Measurements from ENCODE around the gene HAS3. TPM values are rescaled to one million over a fixed set of nuclear protein-coding genes. Genes with fewer than 3 reads are reported as not detected.

Gene HAS3
- total RNA-seq, 2 donors from 2014 or later = 0.26 to 0.99 TPM

DNA sequence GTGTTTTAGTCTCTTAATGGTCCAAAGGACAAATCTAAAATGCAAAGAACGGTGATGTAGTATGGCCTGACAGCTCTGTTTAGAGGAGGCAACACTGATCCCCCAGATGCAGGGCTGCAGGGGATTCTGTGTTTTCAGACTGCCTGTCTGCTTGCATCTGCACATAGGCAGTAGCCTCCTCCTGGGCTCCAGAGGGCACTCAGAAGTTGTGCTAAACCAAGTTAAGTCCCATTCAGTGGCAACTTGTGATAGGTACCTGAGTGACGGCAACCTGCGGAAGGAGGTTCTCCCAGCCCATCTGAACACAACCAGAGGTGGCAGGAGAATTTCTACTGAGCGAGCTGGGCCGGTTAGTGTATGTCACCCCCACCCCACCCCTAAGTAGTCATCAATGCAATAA is 9.9 kb downstream of the HAS3 start:
- TF ChIP-seq POLR2A (IDR thresholded peaks at IDR 0.05) = no peak
- TF ChIP-seq, protein P1, sequence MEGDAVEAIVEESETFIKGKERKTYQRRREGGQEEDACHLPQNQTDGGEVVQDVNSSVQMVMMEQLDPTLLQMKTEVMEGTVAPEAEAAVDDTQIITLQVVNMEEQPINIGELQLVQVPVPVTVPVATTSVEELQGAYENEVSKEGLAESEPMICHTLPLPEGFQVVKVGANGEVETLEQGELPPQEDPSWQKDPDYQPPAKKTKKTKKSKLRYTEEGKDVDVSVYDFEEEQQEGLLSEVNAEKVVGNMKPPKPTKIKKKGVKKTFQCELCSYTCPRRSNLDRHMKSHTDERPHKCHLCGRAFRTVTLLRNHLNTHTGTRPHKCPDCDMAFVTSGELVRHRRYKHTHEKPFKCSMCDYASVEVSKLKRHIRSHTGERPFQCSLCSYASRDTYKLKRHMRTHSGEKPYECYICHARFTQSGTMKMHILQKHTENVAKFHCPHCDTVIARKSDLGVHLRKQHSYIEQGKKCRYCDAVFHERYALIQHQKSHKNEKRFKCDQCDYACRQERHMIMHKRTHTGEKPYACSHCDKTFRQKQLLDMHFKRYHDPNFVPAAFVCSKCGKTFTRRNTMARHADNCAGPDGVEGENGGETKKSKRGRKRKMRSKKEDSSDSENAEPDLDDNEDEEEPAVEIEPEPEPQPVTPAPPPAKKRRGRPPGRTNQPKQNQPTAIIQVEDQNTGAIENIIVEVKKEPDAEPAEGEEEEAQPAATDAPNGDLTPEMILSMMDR (IDR thresholded peaks at IDR 0.05) = no peak
- DNase-seq (no peak), ATAC-seq (no peak)
- intact Hi-C loops (cut with DNase I) = no loop called here
- H3K36me3 ChIP-seq (replicated peaks in 1 of 2; ENCODE audit: insufficient read depth in 1 of 2, low read depth in 2 of 2) = no peaks in the 10 kb centered on the region
- H3K27ac ChIP-seq = no peak overlapping the region
- H3K9me3 ChIP-seq = no peaks in the 10 kb centered on the region
- no peaks in the 10 kb centered on the region for H3K27me3 ChIP-seq
- 91 to 94% methylated on average over 3 to 5 of the region's 5 CpGs for WGBS, 2 donors
- H3K4me1 ChIP-seq = peaks cover 40% of the 10 kb centered on the region
- no peak overlapping the region for H3K4me3 ChIP-seq

DNA sequence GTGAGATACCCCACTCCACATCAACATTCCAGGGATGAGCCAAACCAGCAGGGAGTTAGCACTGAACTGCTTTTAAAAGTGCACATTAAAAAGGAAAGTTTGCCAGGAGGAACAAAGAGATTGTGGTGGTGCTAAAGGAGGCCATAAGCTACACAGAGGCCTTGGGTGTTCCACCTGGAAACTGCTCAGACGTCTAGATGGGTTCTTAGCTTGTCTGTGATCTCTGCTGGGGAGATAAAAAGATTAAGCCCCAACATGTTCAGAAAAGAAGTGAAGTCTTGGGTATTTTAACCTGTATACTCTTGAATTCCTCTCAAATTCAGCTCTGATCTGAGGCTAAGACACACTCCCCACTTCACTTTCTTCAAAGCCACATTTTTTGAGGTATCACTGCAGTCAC is 10.4 kb downstream of the HAS3 start:
- DNase-seq = no peak
- intact Hi-C loops (cut with DNase I) = no loop called here
- Histone ChIP-seq H3K36me3 (replicated peaks in 1 of 2; ENCODE audit: insufficient read depth in 1 of 2, low read depth in 2 of 2) (no peaks in the 10 kb centered on the region), H3K27ac (no peak overlapping the region), H3K4me1 (peaks cover 40% of the 10 kb centered on the region), H3K9me3 (no peaks in the 10 kb centered on the region), H3K4me3 (no peak overlapping the region), H3K27me3 (no peaks in the 10 kb centered on the region)
- ATAC-seq = no peak
- 30 to 40% methylated on average over 1 of the region's 1 CpG for WGBS, 2 donors
- no peak for TF ChIP-seq POLR2A (IDR thresholded peaks at IDR 0.05)
- TF ChIP-seq, protein P1 (IDR thresholded peaks at IDR 0.05) = no peak

DNA sequence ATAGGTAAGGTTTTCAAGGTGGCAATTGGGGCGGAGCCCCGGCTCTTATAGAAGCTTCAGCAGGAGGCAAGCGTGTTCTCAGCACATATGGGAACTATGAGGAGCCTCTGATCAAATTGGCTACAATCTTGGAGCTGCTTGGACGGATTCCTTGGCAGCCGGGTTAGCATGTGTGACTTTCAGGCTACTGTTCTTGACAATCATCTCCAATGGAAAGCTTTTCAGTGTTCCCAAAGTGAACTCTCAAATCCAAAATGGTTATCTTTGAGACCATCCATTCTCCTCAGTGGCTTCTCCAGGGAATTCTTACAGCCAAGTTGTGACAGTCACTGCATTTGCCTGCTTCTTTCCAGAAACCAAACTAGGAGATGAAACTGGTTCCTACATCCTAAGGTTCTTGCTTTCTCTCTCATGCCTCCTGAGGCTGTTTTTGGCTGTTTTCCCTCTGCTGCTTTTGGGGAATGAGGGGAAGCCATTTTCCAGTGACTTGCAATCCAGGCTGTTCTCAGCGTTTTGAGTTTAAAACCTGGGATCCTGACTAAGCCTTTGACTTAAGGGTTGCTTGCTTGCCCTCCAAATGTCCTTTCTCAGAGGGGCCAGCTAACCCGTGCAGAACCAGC is 10.9 kb downstream of the HAS3 start:
- no peak overlapping the region for H3K27ac ChIP-seq
- ATAC-seq (no peak), DNase-seq (no peak)
- no peaks in the 10 kb centered on the region for H3K9me3 ChIP-seq
- H3K4me1 ChIP-seq = peaks cover 40% of the 10 kb centered on the region
- 80 to 81% methylated on average over 7 of the region's 7 CpGs for WGBS, 2 donors
- no peak overlapping the region for H3K4me3 ChIP-seq
- H3K27me3 ChIP-seq = no peaks in the 10 kb centered on the region
- TF ChIP-seq POLR2A (IDR thresholded peaks at IDR 0.05) = no peak
- TF ChIP-seq, protein P1 (IDR thresholded peaks at IDR 0.05) = no peak
- intact Hi-C loops (cut with DNase I) = no loop called here
- no peaks in the 10 kb centered on the region for H3K36me3 ChIP-seq (replicated peaks in 1 of 2; ENCODE audit: insufficient read depth in 1 of 2, low read depth in 2 of 2)

DNA sequence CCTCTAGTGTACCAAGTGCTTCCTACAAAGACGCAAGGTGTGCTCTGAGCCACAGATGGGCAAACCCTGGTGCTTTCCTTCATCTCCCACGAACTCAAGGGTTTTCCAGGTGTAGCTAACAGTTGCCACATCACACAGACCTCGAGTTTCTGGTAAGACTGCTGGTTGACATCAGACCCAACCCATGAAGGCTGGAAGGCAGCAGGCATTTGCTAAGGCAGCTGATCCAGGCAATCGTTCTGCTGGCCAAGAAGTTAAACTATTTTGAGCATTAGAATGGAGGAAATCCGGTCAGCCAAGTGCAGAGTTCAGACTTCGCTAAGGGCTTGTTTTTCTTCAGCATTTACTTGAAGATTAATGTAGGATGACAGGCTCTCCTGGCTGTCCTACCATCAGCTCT is 11.5 kb downstream of the HAS3 start:
- H3K27me3 ChIP-seq = no peaks in the 10 kb centered on the region
- intact Hi-C loops (cut with DNase I) = no loop called here
- no peaks in the 10 kb centered on the region for H3K9me3 ChIP-seq
- TF ChIP-seq, protein P1 (IDR thresholded peaks at IDR 0.05) = no peak
- no peaks in the 10 kb centered on the region for H3K36me3 ChIP-seq (replicated peaks in 1 of 2; ENCODE audit: insufficient read depth in 1 of 2, low read depth in 2 of 2)
- DNase-seq (no peak), ATAC-seq (no peak)
- H3K4me3 ChIP-seq = no peak overlapping the region
- no peak overlapping the region for H3K27ac ChIP-seq
- 45 to 55% methylated on average over 4 to 6 of the region's 6 CpGs for WGBS, 2 donors
- H3K4me1 ChIP-seq = peaks cover 37% of the 10 kb centered on the region

DNA sequence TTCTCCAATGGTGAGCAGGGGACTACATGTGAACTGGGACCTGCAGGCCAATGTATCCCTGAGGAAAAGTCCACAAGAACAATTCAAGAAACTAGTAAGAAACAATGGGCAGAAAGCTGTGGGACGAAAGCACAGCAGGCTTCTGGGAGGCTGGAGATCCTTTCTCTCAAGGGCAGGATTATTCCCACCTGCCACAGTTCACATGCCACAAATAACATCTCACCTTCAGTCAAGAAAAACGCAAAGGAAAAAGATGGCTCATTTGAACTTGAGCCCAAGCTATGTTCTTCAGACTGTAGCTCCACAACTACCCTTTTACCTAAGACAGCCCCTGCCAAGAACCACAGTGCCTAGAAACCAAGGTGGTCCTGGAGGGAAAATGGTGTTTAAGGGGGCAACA is 13.0 kb downstream of the HAS3 start:
- intact Hi-C loops (cut with DNase I) = no loop called here
- ATAC-seq (peak; percentile 49), DNase-seq (peak in 3 of 4 donors; percentile 47 to 55 (median 51))
- no peaks in the 10 kb centered on the region for H3K36me3 ChIP-seq (replicated peaks in 1 of 2; ENCODE audit: insufficient read depth in 1 of 2, low read depth in 2 of 2)
- no peak overlapping the region for H3K4me3 ChIP-seq
- peak overlapping the region in 3 of 4 donors; percentile 27 to 65 (median 48) for H3K27ac ChIP-seq
- no peak for TF ChIP-seq POLR2A (IDR thresholded peaks at IDR 0.05)
- TF ChIP-seq, protein P1 (IDR thresholded peaks at IDR 0.05) = no peak
- H3K9me3 ChIP-seq = no peaks in the 10 kb centered on the region
- H3K27me3 ChIP-seq = no peaks in the 10 kb centered on the region
- H3K4me1 ChIP-seq = peaks cover 27% of the 10 kb centered on the region
- 41 to 42% methylated on average over 2 of the region's 2 CpGs for WGBS, 2 donors

Measured in body of pancreas (tissue), 4 donors.